ENCODE measurements around the gene FOXC2.

The FOXC2 gene

DNA sequence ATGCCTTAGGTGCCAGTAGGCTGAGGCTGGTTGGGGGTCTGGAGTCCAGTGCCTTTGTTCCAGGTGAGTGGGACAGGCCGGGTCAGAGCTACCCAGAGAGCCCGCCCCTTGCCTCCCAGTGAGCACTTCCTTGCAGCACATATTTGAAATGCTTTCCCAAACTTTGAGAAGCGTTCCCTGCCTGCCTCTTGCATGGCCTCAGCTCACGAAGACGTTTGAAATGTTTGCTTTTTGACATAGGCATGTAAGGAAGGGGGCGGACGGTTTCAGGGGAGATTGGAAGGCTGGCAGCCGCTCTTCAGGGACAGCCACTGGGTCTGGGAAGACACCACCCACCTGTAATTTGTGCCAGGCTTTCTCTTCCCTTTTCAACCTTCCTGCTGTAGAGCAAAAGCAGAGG lies 6.6 kb downstream of the FOXC2 start:
- TF ChIP-seq, protein P1, sequence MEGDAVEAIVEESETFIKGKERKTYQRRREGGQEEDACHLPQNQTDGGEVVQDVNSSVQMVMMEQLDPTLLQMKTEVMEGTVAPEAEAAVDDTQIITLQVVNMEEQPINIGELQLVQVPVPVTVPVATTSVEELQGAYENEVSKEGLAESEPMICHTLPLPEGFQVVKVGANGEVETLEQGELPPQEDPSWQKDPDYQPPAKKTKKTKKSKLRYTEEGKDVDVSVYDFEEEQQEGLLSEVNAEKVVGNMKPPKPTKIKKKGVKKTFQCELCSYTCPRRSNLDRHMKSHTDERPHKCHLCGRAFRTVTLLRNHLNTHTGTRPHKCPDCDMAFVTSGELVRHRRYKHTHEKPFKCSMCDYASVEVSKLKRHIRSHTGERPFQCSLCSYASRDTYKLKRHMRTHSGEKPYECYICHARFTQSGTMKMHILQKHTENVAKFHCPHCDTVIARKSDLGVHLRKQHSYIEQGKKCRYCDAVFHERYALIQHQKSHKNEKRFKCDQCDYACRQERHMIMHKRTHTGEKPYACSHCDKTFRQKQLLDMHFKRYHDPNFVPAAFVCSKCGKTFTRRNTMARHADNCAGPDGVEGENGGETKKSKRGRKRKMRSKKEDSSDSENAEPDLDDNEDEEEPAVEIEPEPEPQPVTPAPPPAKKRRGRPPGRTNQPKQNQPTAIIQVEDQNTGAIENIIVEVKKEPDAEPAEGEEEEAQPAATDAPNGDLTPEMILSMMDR (IDR thresholded peaks at IDR 0.05), result no peak
- Histone ChIP-seq H3K4me3 (peak overlapping the region; percentile 90), H3K27ac (peak overlapping the region; percentile 98)
- DNase-seq (ENCODE audit: low spot score), result no peak

DNA sequence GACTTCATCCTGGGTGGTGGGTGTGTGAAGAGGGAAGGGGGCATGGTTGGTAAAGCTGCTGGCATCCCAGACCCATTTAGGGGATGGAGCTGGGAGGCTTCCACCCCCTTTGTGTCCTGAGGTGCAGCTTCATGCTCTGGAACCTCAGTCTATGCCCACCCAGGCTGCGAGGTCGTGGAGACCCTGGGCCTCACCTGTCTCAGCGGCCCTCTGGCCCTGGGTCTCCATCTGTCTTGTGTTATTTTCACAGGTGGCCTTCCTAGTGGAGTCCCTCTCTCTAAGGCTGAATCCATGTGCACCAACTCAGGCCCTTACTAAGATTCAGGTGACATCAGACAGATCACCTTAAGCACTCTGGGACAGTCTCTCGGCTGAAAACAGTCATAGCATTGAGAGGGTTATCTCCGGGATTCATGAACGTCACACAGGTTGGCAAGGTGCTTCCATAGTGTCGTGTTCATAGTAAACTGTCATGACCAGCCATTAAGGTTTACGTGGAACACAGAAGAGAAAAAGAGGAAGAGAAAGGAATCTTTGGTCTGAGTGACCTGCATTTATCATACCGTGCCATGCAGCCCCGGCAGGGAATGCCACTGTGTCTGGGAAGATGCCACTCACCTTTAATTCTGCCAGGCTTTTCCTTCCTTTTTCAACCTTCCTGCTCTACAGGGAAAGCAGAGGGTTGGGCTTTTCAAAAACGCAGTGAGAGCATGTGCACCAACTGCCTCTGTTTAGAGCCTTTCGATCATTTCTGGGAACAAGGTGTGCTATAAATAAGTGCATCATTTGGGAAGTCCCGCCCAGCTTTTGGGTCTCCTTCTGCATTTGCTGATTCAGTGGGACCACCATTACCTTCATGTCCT lies 7.2 kb downstream of the FOXC2 start:
- TF ChIP-seq, protein P1 (IDR thresholded peaks at IDR 0.05), result no peak
- DNase-seq (ENCODE audit: low spot score), result no peak
- Histone ChIP-seq H3K4me3 (peak overlapping the region; percentile 90), H3K27ac (peak overlapping the region; percentile 98)

DNA sequence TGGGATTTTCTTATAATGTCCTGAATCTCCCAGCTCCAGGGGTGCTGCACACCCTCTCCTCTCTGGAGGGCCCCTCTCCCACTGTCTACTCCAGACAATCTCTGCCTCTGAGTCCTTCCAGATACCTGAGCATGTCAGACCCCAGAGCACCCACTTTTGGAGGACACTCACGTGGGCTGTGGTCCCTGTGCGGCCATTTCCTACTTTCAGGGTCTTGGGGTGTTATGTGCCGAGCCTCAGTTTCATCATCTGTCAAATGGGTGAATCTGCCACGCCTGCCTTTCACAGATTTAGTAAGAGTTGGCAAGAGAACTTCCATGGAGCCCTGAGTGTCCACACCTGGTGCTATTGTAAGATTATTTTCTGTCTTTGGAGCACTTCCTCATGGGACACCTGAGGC lies 8.0 kb downstream of the FOXC2 start:
- Histone ChIP-seq H3K4me3 (peak overlapping the region; percentile 28), H3K27ac (peak overlapping the region; percentile 98)
- no peak for DNase-seq (ENCODE audit: low spot score)
- TF ChIP-seq, protein P1 (IDR thresholded peaks at IDR 0.05), result no peak

DNA sequence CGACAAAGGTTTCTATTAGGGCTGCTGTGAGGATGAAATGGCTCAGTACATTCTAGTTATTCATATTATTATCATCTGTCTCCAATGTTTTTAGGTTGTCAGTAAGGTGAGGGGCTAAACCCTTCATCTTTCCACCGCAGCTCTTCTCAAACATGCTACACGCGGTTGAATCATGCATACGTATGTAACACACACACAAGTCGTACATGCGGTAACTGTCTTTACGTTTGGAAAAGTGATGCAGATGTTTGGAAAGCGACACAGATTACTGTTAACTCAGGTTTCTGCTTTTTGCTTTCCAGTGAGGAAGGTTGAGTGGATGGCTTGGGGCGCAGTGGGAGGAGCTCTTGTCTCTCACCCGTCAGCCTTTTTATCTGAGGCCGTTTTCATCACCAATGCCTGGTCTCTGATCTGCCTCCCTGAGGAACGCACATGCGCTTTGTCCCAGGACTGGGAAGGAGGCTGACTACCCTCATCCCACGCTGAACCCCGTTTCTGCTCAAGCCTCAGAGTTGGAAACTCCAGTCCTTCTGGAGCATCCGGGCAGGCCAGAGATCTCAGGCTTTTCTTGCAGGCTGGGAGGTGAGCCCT lies 8.6 kb downstream of the FOXC2 start:
- Histone ChIP-seq H3K27ac (peak overlapping the region; percentile 98), H3K4me3 (peak overlapping the region; percentile 82)
- TF ChIP-seq, protein P1 (IDR thresholded peaks at IDR 0.05), result no peak
- DNase-seq (ENCODE audit: low spot score), result no peak

DNA sequence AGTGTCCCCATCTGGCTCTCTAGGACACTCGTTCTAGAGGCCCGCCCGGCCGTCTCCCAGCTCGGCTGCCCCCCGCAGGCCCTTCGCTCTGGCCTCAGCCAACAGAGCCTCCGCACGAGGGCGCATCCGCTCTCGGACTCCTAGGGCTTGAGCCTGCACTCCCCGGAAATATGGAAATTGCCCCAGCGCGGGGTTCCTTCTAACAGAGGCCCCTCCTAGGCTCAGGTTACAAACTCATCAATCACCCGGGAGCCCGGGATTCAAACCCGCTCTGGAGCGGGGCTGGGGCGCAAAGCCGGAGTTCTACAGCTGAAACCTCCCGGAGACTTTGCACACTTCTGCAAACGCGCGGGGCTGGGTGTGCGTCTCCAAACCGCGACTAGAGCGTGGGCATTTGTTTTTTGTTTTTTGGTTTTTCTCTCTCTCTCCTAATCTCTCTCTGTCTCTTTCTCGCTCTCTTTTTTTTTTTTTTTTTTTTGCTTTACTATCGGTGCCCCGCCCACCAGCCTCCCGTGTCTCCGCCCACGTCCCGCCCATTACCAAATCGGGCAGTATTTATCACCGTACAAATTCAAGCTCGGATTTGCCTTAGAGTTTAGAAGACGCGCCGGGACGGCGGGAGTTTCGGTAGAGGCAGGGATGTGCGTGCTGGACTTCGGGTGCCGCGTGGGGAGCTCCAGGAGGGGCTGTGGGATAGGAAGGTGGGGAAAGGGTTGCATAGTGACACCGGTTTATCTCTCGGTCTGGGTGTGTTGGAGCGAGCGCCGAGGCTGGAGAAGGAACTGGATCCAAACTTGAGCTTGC lies 9.3 kb downstream of the FOXC2 start:
- peak; percentile 93 for DNase-seq (ENCODE audit: low spot score)
- H3K27ac ChIP-seq, result peak overlapping the region; percentile 98
- TF ChIP-seq, protein P1 (IDR thresholded peaks at IDR 0.05), result peak; percentile 31
- peak overlapping the region; percentile 82 for H3K4me3 ChIP-seq

DNA sequence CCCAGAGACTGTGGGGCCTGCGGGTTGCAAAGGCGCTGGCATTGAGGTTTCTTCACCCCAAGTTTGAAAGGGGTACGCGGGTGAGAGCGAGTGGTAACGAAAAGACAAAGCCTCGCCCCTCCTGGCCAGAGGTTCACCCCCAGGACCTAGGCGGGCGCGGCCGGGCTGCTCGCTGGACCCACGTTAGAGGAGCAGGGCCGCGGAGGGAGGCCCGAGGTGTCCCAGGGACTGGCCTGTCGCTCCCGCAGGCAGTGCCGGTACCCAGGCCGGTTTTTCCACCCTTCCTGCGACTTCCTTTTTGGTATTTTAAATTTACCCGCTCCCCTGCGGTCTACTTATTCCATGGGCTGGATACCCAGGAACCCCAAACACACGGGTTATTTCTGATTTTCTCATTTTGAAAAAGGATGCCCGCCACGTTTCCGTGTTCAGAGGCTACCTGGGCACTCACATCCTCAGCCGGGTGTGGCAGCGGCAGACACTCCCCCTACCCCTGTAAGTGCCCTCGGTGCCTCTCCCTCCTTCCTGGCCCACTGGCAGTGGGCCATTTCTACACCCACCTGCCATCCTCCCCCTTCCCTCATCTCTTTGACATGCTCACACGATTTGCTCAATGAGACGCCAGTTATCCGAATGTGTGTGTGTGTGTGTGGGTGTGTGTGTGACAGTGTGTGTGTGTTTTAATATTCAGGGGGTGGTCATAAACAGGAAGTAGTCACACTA lies 10.1 kb downstream of the FOXC2 start:
- TF ChIP-seq, protein P1 (IDR thresholded peaks at IDR 0.05), result no peak
- peak overlapping the region; percentile 82 for H3K4me3 ChIP-seq
- DNase-seq (ENCODE audit: low spot score), result no peak
- H3K27ac ChIP-seq, result peak overlapping the region; percentile 98
